Transverse colon (tissue), 4 donors: ENCODE measurements around the gene GBP5.

ENCODE experiments used
- CTCF ChIP-seq, 5 experiments: fragments of 200-600 bp in 3 of 5; fragments of 450-650 bp in 2 of 5; sonication (generic) in 3 of 5; IDR thresholded peaks; 1 replicate in 2 of 5; 2 replicates in 3 of 5; pipeline ENCODE4 v1.5.1; 2016 to 2017; ENCODE audit warnings: antibody characterized with exemption in 5 of 5, inconsistent platforms in 3 of 5, mild to moderate bottlenecking in 2 of 5, moderate library complexity in 1 of 5
- EP300 ChIP-seq: sonication (generic); formaldehyde crosslinking; IDR thresholded peaks from one replicate; pipeline ENCODE4 v1.6.1; 2017; ENCODE audit warnings: antibody characterized with exemption, low read depth
- POLR2A ChIP-seq: fragments of 450-650 bp; IDR thresholded peaks from one replicate; pipeline ENCODE4 v1.6.1; 2016; ENCODE audit warnings: antibody characterized with exemption, mild to moderate bottlenecking, moderate library complexity
- POLR2AphosphoS5 ChIP-seq, 3 donors: sonication (generic); formaldehyde crosslinking; IDR thresholded peaks; one replicate each; pipeline ENCODE4 v1.6.1; 2016; ENCODE audit warnings: antibody characterized with exemption in 3 of 3

GRCh38 chr1:89285745-89286380, 13.2 kb upstream of the GBP5 start:
- TF ChIP-seq CTCF (IDR thresholded peaks at IDR 0.05) (no peak), EP300 (no peak), POLR2A (no peak), POLR2AphosphoS5 (IDR thresholded peaks at IDR 0.05) (no peak)
